Neural cell (in vitro differentiated cells): ENCODE results near the gene GFPT2.

Experiments used
- EZH2 ChIP-seq: fragments of 200-600, 300-800 bp; shearing (Covaris generic), sonication (generic); IDR thresholded peaks from 2 replicates; pipeline ENCODE4 v1.6.1; 2014; ENCODE audit warnings: antibody characterized with exemption, low read length, borderline replicate concordance, mild to moderate bottlenecking; ENCODE audit not compliant: insufficient read depth, poor library complexity, severe bottlenecking
- POLR2AphosphoS5 ChIP-seq: IDR thresholded peaks from 2 replicates; pipeline ENCODE4 v1.6.1; 2012
- TAF1 ChIP-seq: IDR thresholded peaks from 2 replicates; pipeline ENCODE4 v1.6.1; 2012; ENCODE audit warnings: low read depth

- TF ChIP-seq TAF1 (no peak), POLR2AphosphoS5 (no peak), EZH2 (no peak)
These were observed 30.0 kb downstream of the GFPT2 start for GRCh38 chr5:180323160-180323559.
